ENCODE measurements around the gene LARGE1. TPM values are rescaled to one million over a fixed set of nuclear protein-coding genes. Genes with fewer than 3 reads are reported as not detected.

LARGE1 gene
- total RNA-seq, 1 donor from 2014 or later, result 35.7 TPM

DNA sequence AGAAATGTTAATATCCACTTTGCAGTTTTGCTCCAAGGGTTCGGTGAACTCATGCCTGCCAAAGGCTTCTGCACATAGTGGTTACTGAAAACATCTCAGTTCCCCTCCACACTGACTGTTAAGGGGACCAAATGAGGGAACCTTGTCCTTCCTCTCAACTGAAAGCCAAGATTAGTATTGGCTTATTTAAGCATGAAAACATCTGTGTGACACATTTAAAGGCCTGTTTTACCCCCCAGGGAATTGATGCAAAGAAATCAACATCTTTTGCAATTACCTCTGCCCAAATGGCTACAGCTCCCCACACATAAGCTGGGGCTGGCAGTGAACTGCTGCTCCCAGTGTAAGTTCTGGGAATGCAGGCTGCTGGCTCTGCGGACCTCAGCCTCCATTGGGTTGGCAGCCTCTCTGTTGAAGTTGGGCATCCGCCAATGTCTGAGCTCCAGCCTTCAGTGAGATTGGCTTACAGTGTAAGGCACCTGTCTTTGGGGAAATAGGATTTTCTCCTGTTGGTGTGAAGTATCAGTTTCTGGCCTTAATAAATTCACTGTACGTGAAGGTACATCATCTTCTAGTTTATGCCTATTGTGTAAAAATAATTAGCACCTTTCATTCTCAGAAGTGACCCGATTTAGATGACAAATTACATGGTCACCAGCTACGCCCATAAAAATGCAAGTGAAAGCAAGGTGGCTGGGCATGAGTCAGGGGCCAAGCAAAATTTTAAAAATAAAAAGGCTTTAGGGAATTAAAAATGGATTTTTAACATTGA lies 648.7 kb downstream of the LARGE1 start:
- H3K4me3 Mint-ChIP-seq, result no peak overlapping the region
- no peak overlapping the region for H3K27ac Mint-ChIP-seq
- TF ChIP-seq, protein P1, sequence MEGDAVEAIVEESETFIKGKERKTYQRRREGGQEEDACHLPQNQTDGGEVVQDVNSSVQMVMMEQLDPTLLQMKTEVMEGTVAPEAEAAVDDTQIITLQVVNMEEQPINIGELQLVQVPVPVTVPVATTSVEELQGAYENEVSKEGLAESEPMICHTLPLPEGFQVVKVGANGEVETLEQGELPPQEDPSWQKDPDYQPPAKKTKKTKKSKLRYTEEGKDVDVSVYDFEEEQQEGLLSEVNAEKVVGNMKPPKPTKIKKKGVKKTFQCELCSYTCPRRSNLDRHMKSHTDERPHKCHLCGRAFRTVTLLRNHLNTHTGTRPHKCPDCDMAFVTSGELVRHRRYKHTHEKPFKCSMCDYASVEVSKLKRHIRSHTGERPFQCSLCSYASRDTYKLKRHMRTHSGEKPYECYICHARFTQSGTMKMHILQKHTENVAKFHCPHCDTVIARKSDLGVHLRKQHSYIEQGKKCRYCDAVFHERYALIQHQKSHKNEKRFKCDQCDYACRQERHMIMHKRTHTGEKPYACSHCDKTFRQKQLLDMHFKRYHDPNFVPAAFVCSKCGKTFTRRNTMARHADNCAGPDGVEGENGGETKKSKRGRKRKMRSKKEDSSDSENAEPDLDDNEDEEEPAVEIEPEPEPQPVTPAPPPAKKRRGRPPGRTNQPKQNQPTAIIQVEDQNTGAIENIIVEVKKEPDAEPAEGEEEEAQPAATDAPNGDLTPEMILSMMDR (IDR thresholded peaks at IDR 0.05; ENCODE audit: unreplicated experiment), result no peak
- no peak for DNase-seq (ENCODE audit: low spot score in 2 of 2, unreplicated experiment in 2 of 2)
- H3K4me1 Mint-ChIP-seq, result no peaks in the 10 kb centered on the region
- no peaks in the 10 kb centered on the region for H3K9me3 Mint-ChIP-seq
- H3K36me3 Mint-ChIP-seq, result no peaks in the 10 kb centered on the region
- no peaks in the 10 kb centered on the region for H3K27me3 Mint-ChIP-seq (ENCODE audit: low read depth)

- Mint-ChIP-seq H3K9me3 (no peaks in the 10 kb centered on the region), H3K27me3 (ENCODE audit: low read depth) (no peaks in the 10 kb centered on the region), H3K36me3 (no peaks in the 10 kb centered on the region), H3K4me1 (no peaks in the 10 kb centered on the region), H3K27ac (no peak overlapping the region), H3K4me3 (no peak overlapping the region)
- no peak for DNase-seq (ENCODE audit: low spot score in 2 of 2, unreplicated experiment in 2 of 2)
- TF ChIP-seq, protein P1 (IDR thresholded peaks at IDR 0.05; ENCODE audit: unreplicated experiment), result no peak
These were observed 649.7 kb downstream of the LARGE1 start for GRCh38 chr22:33270596-33270995.

- Mint-ChIP-seq H3K27me3 (ENCODE audit: low read depth) (peaks cover 43% of the 10 kb centered on the region), H3K36me3 (no peaks in the 10 kb centered on the region), H3K27ac (no peak overlapping the region), H3K4me1 (no peaks in the 10 kb centered on the region), H3K4me3 (no peak overlapping the region), H3K9me3 (no peaks in the 10 kb centered on the region)
- TF ChIP-seq, protein P1 (IDR thresholded peaks at IDR 0.05; ENCODE audit: unreplicated experiment), result no peak
- DNase-seq (ENCODE audit: low spot score in 2 of 2, unreplicated experiment in 2 of 2), result no peak
These were observed 658.6 kb downstream of the LARGE1 start for GRCh38 chr22:33261699-33262098.

DNA sequence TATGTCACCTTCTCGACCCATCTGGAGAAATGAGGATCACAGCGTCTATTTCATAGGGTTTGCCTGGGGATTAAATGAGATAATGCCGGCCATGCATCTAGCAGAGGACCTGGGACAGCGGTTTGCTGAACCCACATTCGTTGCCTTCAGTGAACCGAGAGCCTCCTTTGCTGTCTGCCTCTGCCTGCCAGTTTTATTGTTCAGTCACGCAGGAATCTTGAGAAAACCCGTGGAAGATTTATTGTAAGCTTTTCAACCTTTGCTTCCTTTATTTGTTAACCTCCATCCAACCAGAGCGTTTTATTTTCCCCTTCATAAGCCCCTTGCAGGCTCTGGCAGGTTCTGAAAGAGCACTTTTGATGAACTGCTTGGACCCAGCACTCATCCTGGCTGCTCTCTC lies 659.8 kb downstream of the LARGE1 start:
- Mint-ChIP-seq H3K4me1 (no peaks in the 10 kb centered on the region), H3K27ac (no peak overlapping the region), H3K9me3 (no peaks in the 10 kb centered on the region), H3K27me3 (ENCODE audit: low read depth) (peaks cover 50% of the 10 kb centered on the region), H3K4me3 (no peak overlapping the region), H3K36me3 (no peaks in the 10 kb centered on the region)
- TF ChIP-seq, protein P1 (IDR thresholded peaks at IDR 0.05; ENCODE audit: unreplicated experiment), result no peak
- no peak for DNase-seq (ENCODE audit: low spot score in 2 of 2, unreplicated experiment in 2 of 2)

DNA sequence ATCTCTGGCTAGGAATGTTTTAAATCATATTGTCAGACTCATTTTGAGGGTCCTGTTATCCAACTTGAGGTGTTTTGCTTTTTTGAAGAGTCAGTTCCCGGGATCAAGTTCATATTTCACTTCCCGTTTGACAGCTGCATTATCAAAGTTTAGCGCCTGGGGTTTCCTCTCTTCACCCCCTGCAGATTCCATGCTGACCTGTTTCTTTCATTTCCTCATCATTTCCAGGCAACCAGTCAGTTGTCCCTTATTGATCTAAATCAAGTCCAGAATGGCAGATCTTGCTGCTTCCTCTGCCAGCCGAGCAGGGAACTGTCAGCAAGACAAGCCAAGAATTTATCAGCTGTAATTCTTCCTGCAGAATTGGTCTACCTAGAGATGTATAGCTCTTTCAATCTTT lies 664.5 kb downstream of the LARGE1 start:
- no peaks in the 10 kb centered on the region for H3K9me3 Mint-ChIP-seq
- no peaks in the 10 kb centered on the region for H3K36me3 Mint-ChIP-seq
- H3K4me1 Mint-ChIP-seq, result no peaks in the 10 kb centered on the region
- H3K27ac Mint-ChIP-seq, result no peak overlapping the region
- TF ChIP-seq, protein P1 (IDR thresholded peaks at IDR 0.05; ENCODE audit: unreplicated experiment), result no peak
- H3K4me3 Mint-ChIP-seq, result no peak overlapping the region
- no peak for DNase-seq (ENCODE audit: low spot score in 2 of 2, unreplicated experiment in 2 of 2)
- H3K27me3 Mint-ChIP-seq (ENCODE audit: low read depth), result peaks cover 47% of the 10 kb centered on the region

Data from mesothelial cell of epicardium (in vitro differentiated cells).